ENCODE measurements around the gene LHFPL4. TPM values are rescaled to one million over a fixed set of nuclear protein-coding genes. Genes with fewer than 3 reads are reported as not detected.
"Not testable (repeated sequence)": the region's sequence is repeated elsewhere in the genome, so short reads cannot be mapped to it uniquely, and the experiment has no call there.

The LHFPL4 gene
- total RNA-seq, 1 donor from 2014 or later: not detected

DNA sequence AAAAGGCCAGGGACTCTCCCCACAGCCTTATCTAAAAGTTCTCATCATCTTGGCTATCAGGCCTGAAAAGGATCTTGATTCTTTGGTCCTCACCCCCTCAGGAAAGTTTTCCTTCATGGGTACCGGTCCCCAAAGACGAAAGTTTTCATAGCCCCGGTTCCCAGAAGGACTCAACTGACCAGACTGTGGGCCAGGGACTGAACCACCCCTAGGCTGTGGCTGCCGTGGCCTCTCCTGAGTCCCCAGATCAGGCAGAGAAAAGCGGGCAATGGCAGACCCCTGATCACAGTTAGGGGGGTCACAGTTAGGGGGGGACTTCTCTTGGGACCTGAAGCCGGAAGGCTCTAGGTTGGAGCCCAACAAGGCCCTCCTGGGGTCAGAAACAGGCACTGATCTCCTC, 54.8 kb downstream of the LHFPL4 start:
- H3K4me3 ChIP-seq (ENCODE audit: low read depth, low read length): no peak overlapping the region
- TF ChIP-seq, protein P1, sequence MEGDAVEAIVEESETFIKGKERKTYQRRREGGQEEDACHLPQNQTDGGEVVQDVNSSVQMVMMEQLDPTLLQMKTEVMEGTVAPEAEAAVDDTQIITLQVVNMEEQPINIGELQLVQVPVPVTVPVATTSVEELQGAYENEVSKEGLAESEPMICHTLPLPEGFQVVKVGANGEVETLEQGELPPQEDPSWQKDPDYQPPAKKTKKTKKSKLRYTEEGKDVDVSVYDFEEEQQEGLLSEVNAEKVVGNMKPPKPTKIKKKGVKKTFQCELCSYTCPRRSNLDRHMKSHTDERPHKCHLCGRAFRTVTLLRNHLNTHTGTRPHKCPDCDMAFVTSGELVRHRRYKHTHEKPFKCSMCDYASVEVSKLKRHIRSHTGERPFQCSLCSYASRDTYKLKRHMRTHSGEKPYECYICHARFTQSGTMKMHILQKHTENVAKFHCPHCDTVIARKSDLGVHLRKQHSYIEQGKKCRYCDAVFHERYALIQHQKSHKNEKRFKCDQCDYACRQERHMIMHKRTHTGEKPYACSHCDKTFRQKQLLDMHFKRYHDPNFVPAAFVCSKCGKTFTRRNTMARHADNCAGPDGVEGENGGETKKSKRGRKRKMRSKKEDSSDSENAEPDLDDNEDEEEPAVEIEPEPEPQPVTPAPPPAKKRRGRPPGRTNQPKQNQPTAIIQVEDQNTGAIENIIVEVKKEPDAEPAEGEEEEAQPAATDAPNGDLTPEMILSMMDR (conservative IDR thresholded peaks at IDR 0.05; ENCODE audit: low read depth, low read length): no peak
- no peak for DNase-seq (ENCODE audit: low read depth)

DNA sequence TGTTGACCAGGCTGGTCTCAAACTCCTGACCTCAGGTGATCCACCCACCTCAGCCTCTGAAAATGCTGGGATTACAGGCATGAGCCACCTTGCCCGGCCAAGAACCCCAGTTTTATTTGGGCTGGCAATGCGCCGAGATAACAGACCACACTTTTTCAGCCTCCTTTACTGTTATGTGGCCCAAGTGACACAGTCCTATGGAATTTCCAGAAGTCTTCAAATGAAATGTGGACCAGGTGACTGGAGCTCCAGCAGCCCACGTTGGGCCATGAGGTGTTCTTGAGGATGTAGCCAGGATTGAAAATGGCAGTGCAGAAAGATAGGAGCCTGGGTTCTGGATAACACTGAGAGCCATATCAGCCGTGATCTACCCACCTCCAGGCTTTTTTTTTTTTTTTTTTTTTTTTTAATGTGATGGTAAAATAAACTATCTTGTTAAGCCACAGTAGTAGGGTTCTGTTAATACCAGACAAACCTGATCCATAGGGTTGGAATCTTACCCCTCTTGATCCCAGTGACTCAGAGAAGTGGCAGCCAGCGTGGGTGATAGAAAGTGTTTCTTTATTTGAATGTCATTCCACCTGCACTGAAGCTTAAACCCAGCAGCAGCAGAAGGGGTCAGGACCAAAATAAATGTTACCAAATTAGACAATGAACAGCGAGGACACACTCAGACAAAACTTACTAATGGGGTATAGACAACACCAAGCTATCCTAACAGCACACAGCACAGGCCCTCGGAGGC, 55.6 kb downstream of the LHFPL4 start:
- DNase-seq (ENCODE audit: low read depth): peak; percentile 35
- TF ChIP-seq, protein P1 (conservative IDR thresholded peaks at IDR 0.05; ENCODE audit: low read depth, low read length): no peak
- no peak overlapping the region for H3K4me3 ChIP-seq (ENCODE audit: low read depth, low read length)

DNA sequence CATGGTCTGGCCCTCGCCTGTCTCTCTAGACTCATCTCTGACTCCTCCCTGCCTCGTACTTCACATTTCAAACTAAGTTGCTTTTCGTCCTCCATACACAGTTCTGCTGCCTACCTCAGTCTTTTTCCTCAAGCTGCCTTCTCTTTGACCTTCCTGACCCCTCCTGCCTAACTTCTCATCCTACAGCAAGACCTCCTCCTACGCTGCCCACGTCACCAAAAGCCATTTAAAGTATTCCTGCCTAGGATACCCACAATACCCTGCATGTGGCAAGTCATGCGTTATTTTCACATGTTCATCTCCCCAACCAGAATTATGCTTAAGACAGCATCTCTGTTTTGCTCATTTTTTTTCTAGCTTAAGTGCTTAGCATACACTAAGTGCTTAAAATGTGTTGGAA, 56.7 kb downstream of the LHFPL4 start:
- no peak overlapping the region for H3K4me3 ChIP-seq (ENCODE audit: low read depth, low read length)
- TF ChIP-seq, protein P1 (conservative IDR thresholded peaks at IDR 0.05; ENCODE audit: low read depth, low read length): no peak
- no peak for DNase-seq (ENCODE audit: low read depth)

DNA sequence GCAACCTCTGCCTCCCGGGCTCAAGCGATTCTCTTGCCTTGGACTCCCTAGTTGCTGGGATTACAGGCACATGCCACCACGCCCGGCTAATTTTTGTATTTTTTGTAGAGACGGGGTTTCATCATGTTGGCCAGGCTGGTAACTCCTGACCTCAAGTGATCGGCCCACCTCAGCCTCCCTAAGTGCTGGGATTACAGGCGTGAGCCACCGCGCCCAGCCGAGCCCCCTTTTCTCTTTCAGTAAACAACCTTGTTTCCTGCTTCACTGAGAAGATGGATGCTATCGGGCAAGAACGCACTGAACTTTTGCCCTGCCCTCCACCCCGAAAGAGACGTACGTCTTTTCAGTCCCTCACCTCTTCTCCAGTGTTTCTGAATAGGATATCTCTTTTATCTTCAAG, 59.6 kb downstream of the LHFPL4 start:
- not testable (repeated sequence) for DNase-seq (ENCODE audit: low read depth); H3K4me3 ChIP-seq (ENCODE audit: low read depth, low read length)

DNA sequence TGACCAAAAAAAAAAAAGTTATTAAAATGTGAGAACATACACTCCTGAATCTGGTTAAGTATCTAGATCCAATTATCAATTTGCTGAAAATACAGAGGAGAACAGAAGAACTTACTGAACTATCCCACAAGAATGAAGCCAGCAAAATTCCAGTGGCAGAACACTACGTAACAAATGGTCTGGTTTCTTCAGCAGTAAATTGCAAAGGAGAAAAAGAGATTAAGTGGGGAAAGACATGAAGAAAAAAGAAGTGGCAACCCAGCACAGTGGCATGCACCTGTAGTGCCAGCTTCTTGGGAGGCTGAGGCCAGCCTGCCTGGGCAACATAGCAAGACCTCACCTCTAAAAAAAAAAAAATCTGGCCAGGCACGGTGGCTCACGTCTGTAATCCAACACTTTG, 62.1 kb downstream of the LHFPL4 start:
- TF ChIP-seq, protein P1 (conservative IDR thresholded peaks at IDR 0.05; ENCODE audit: low read depth, low read length): no peak

DNA sequence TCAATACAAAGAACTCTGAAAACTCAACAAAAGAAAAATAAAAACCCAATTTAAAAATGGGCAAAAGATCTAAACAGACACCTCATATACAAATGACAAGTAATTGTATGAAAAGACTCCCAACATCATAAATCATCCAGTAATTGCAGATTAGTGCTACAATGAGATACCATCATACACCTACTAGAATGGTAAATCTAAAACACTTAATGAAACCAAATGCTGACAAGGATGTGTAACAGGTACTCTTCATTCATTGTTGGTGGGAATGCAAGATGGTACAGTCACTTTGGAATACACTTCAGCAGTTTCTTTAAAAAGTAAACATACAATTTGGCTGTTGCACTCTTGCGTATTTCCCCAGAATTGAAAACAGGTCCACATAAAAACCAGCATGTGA, 68.4 kb downstream of the LHFPL4 start:
- TF ChIP-seq, protein P1 (conservative IDR thresholded peaks at IDR 0.05; ENCODE audit: low read depth, low read length): no peak
- no peak for DNase-seq (ENCODE audit: low read depth)
- H3K4me3 ChIP-seq (ENCODE audit: low read depth, low read length): no peak overlapping the region

More for the DNA sequence above, 62.1 kb downstream of the LHFPL4 start:
- DNase-seq (ENCODE audit: low read depth): no peak
- no peak overlapping the region for H3K4me3 ChIP-seq (ENCODE audit: low read depth, low read length)

DNA sequence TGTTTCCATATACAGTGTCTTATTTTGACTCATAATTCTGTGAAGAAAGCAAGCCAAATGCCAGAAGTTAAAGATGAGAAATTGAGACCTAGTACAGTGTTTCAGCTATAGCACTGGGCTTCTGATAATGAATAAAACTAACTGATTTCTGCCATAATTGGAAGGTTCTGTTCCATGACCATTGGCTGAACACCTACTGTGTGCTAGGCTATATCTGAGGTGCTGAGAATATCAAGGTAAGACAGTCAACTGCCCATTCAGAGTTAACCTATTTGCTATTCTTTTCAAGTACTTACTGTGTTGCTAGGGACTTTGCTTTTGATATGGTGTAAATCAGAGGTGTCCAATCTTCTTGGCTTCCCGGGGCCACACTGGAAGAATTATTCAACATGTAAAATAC, 73.4 kb downstream of the LHFPL4 start:
- H3K4me3 ChIP-seq (ENCODE audit: low read depth, low read length): no peak overlapping the region
- no peak for DNase-seq (ENCODE audit: low read depth)
- TF ChIP-seq, protein P1 (conservative IDR thresholded peaks at IDR 0.05; ENCODE audit: low read depth, low read length): no peak

All from epithelial cell of proximal tubule (primary cell).